ENCODE data around the gene TP53BP2.

- TF ChIP-seq POLR2A (IDR thresholded peaks at IDR 0.05): no peak
- TF ChIP-seq CTCF (IDR thresholded peaks at IDR 0.05): no peak
These were observed 115.1 kb downstream of the TP53BP2 start for GRCh38 chr1:223730479-223731132.
